Testis (tissue), 2 donors: Measurements from ENCODE around the gene TBC1D2.

Experiments
- POLR2A ChIP-seq: fragments of 450-650 bp; IDR thresholded peaks from one replicate; pipeline ENCODE4 v1.6.1; 2017; ENCODE audit warnings: antibody characterized with exemption, mild to moderate bottlenecking, moderate library complexity
- TF ChIP-seq, protein P1 (sequence below), 3 experiments: fragments of 450-650 bp in 2 of 3; fragments of 200-600 bp in 1 of 3; sonication (generic) in 1 of 3; IDR thresholded peaks; one replicate each; pipeline ENCODE4 v1.5.1; 2016 to 2019; ENCODE audit warnings: antibody characterized with exemption in 3 of 3, mild to moderate bottlenecking in 2 of 3, moderate library complexity in 1 of 3

DNA sequence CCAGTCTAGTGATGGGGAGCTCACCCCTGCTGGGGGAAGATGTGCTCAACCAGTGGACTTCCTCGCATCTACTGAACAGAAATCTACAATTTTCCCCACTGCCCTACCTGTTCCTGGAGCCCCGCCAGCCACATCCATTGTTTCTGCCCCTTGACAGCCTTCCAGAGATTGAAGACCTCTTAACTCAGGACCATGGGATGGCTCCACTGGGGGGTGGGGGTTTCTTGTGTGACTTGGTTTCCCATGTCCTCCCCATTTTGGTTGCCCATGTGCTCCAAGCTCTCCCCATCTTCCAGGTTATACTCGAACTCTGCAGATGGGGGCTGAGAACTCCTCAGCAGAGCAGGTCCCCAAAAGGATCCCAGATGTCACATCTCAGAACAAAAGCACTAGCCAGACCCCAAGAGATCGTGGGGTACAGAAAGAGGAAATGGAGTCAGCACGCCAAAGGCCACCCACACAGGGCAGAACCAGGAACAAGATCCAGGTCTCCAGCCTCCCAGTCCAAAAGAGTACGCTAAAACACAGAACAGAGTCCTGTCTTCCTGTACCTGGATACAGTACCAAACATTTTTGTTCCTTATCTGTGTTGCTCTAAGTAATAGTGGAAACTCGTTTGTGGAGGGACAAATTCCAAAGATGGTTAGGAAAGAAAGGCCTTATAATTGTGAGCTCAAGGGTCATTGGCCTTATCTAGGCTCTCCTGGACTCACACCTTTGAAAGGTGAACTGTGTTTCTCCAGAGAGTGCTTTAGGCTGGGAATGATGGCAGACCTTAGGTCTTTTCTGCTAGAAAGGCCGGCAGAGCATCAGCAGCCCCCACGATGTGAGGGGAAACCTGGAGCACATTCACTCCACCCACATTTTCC lies 78.8 kb downstream of the TBC1D2 start:
- TF ChIP-seq, protein P1, sequence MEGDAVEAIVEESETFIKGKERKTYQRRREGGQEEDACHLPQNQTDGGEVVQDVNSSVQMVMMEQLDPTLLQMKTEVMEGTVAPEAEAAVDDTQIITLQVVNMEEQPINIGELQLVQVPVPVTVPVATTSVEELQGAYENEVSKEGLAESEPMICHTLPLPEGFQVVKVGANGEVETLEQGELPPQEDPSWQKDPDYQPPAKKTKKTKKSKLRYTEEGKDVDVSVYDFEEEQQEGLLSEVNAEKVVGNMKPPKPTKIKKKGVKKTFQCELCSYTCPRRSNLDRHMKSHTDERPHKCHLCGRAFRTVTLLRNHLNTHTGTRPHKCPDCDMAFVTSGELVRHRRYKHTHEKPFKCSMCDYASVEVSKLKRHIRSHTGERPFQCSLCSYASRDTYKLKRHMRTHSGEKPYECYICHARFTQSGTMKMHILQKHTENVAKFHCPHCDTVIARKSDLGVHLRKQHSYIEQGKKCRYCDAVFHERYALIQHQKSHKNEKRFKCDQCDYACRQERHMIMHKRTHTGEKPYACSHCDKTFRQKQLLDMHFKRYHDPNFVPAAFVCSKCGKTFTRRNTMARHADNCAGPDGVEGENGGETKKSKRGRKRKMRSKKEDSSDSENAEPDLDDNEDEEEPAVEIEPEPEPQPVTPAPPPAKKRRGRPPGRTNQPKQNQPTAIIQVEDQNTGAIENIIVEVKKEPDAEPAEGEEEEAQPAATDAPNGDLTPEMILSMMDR (IDR thresholded peaks at IDR 0.05): no peak
- no peak for TF ChIP-seq POLR2A
